Mammary epithelial cell (primary cell): ENCODE data around the gene RAB20.

Experiments used
- EZH2 ChIP-seq: IDR thresholded peaks from 2 replicates; pipeline ENCODE4 v1.6.1; 2012; ENCODE audit warnings: low read length, inconsistent platforms, borderline replicate concordance
- TF ChIP-seq, protein P1 (sequence below), 2 donors: IDR thresholded peaks in 1 of 2; conservative IDR thresholded peaks in 1 of 2; 2 replicates each; pipeline ENCODE4 v1.5.1; 2011 to 2012; ENCODE audit warnings: inconsistent platforms in 2 of 2, low read length in 2 of 2, mild to moderate bottlenecking in 2 of 2, control low read depth in 1 of 2, low read depth in 1 of 2; ENCODE audit not compliant: insufficient read depth in 1 of 2; ENCODE audit errors: extremely low read depth in 1 of 2

DNA sequence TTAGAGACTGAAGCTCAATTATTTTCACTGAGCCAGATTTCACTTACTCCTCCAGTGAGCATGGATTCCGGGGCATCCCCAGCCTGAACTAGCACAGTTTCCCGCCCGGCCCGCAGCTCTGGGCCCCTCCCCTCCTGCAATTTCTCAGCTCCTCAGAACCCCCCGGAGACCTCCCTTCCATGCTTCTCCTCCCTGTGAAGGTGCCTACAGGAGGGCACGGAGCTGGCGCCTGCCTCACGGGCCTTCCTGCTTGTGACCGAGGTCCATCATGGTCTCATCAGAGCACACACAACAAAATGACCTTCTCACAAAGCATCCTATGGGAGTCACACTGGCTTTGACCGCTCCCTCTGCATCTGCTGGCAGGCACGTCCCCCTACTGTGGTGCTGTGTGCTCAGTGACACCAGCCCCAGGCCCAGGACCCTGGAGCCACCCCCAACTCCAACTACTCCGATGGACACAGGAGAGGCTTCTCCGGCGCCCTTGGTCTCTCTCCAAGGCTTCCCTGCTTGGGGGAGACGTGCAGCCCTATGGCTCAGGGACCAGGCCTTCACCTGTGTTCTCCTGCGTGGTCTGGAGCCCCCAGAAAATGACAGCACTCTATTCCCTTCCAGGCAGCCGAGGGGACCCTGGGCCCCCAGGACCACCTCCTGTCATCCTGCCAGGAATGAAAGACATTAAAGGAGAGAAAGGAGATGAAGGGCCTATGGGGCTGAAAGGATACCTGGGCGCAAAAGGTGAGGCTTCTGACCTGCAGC, 77.1 kb downstream of the RAB20 start:
- TF ChIP-seq, protein P1, sequence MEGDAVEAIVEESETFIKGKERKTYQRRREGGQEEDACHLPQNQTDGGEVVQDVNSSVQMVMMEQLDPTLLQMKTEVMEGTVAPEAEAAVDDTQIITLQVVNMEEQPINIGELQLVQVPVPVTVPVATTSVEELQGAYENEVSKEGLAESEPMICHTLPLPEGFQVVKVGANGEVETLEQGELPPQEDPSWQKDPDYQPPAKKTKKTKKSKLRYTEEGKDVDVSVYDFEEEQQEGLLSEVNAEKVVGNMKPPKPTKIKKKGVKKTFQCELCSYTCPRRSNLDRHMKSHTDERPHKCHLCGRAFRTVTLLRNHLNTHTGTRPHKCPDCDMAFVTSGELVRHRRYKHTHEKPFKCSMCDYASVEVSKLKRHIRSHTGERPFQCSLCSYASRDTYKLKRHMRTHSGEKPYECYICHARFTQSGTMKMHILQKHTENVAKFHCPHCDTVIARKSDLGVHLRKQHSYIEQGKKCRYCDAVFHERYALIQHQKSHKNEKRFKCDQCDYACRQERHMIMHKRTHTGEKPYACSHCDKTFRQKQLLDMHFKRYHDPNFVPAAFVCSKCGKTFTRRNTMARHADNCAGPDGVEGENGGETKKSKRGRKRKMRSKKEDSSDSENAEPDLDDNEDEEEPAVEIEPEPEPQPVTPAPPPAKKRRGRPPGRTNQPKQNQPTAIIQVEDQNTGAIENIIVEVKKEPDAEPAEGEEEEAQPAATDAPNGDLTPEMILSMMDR (conservative IDR thresholded peaks at IDR 0.05 in 1 of 2, IDR thresholded peaks at IDR 0.05 in 1 of 2; ENCODE audit: extremely low read depth in 1 of 2, insufficient read depth in 1 of 2, low read depth in 1 of 2, low read length in 2 of 2) = no peak
- TF ChIP-seq EZH2 = no peak
